Natural killer cell (primary cell): ENCODE results near the gene UCHL5. TPM values are rescaled to one million over a fixed set of nuclear protein-coding genes. Genes with fewer than 3 reads are reported as not detected.
A peak's percentile ranks its signal among the peaks of the same experiment; 100 is the strongest.

Experiments used
- ATAC-seq, 3 donors: fragments of 150-1000 bp in 2 of 3; fragments of 200-7000 bp in 1 of 3; cut with Tn5 transposase; 1 replicate in 1 of 3; 2 replicates in 2 of 3; pipeline ENCODE4 v1.10.0; 2021; ENCODE audit warnings: mild to moderate bottlenecking in 2 of 3, moderate library complexity in 2 of 3
- DNase-seq, 2 donors: peaks; one replicate each; pipeline versions ENCODE4 v3.0.0 to v3.0.0-alpha.2; 2013 to 2021; ENCODE audit warnings: mixed read lengths in 1 of 2
- H3K27ac ChIP-seq: one replicate; pipeline ENCODE4 v1.5.1; 2013; ENCODE audit warnings: mild to moderate bottlenecking, low read length
- H3K27me3 ChIP-seq: one replicate; pipeline ENCODE4 v1.6.1; 2013; ENCODE audit warnings: low read length; ENCODE audit not compliant: control insufficient read depth, insufficient read depth
- H3K36me3 ChIP-seq: one replicate; pipeline ENCODE4 v1.6.1; 2013; ENCODE audit warnings: low read length; ENCODE audit not compliant: control insufficient read depth, insufficient read depth
- H3K4me1 ChIP-seq: one replicate; pipeline ENCODE4 v1.6.1; 2013; ENCODE audit warnings: low read length; ENCODE audit not compliant: control insufficient read depth, insufficient read depth
- H3K4me3 ChIP-seq: one replicate; pipeline ENCODE4 v1.5.1; 2013; ENCODE audit warnings: low read length
- H3K9me3 ChIP-seq: one replicate; pipeline ENCODE4 v1.6.1; 2013; ENCODE audit warnings: low read length; ENCODE audit not compliant: control insufficient read depth, insufficient read depth
- H3K27ac Mint-ChIP-seq, 2 donors: one replicate each; pipeline ENCODE4 v1.8.0; 2022; ENCODE audit warnings: mild to moderate bottlenecking in 2 of 2, mixed read lengths in 2 of 2, moderate library complexity in 1 of 2
- H3K27me3 Mint-ChIP-seq, 2 donors: one replicate each; pipeline ENCODE4 v1.8.0; 2022; ENCODE audit warnings: low read depth in 2 of 2, mixed read lengths in 2 of 2
- H3K36me3 Mint-ChIP-seq: one replicate; pipeline ENCODE4 v1.8.0; 2022; ENCODE audit warnings: mixed read lengths
- H3K4me1 Mint-ChIP-seq, 2 donors: one replicate each; pipeline ENCODE4 v1.8.0; 2022; ENCODE audit warnings: mixed read lengths in 2 of 2
- H3K4me3 Mint-ChIP-seq: one replicate; pipeline ENCODE4 v1.8.0; 2022; ENCODE audit warnings: mild to moderate bottlenecking, moderate library complexity, mixed read lengths
- H3K9me3 Mint-ChIP-seq, 2 donors: one replicate each; pipeline ENCODE4 v1.8.0; 2022; ENCODE audit warnings: mixed read lengths in 2 of 2
- CTCF ChIP-seq: fragments of 200-600 bp; IDR thresholded peaks from one replicate; pipeline ENCODE4 v1.8.0; 2022; ENCODE audit warnings: antibody characterized with exemption
- WGBS: methylation state at CpG from one replicate; pipeline ENCODE4 v1.1.7; 2013; ENCODE audit warnings: missing lambda C conversion rate; ENCODE audit not compliant: insufficient coverage; 5-methylcytosine and 5-hydroxymethylcytosine counted together
- intact Hi-C: fragments of 100-400 bp; cut with micrococcal nuclease; formaldehyde crosslinking; loops from one replicate; pipeline ENCODE4 v1.14.2; 2022
- total RNA-seq, 4 donors: library from RNA; stranded (reverse); fragments of 120-200 nt in 1 of 4; gene quantifications; one replicate each; pipeline versions ENCODE4 v1.2.3 to v1.2.4, GENCODE V29; 2013 to 2022

The UCHL5 gene
- total RNA-seq, 3 donors from 2014 or later (not counting 1 experiment from before 2014, with no cell fraction given), result 44.3 to 53.9 (median 51.9) TPM

- peaks cover 8 to 32% of the 10 kb centered on the region in 2 donors for H3K4me1 Mint-ChIP-seq
- Histone ChIP-seq H3K27ac (no peak overlapping the region), H3K4me1 (no peaks in the 10 kb centered on the region), H3K9me3 (no peaks in the 10 kb centered on the region), H3K36me3 (peaks cover 12% of the 10 kb centered on the region), H3K4me3 (no peak overlapping the region), H3K27me3 (no peaks in the 10 kb centered on the region)
- intact Hi-C loops, result no loop called here
- ATAC-seq (no peak), DNase-seq (no peak)
- WGBS, result 78% methylated on average over 1 of the region's 1 CpG
- no peak overlapping the region for H3K4me3 Mint-ChIP-seq
- no peaks in the 10 kb centered on the region for H3K36me3 Mint-ChIP-seq
- no peaks in the 10 kb centered on the region for H3K27me3 Mint-ChIP-seq
- H3K27ac Mint-ChIP-seq, result peak overlapping the region in 1 of 2 donors; percentile 39
- H3K9me3 Mint-ChIP-seq, result no peaks in the 10 kb centered on the region
- TF ChIP-seq CTCF, result no peak
Observed at GRCh38 chr1:193030280-193030679, 28.9 kb downstream of the UCHL5 start.

DNA sequence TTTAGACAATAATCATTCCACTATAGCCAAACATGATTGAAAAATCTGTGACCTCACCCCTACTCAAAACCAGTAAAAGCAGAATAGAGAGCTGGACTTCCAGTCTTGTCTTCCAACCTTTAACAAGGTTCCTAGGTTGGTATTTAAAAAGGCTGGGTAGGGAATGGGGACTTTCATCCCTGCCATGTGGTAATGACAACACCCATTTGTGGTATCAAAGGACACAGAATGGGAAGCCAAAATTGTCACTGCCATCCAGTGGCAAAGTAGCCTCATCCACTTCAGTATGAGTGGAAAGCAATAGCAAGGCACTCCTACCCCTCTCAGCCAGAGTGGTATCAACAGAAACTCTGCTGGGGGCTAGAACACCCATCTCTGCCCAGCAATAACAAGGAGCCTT, 33.9 kb downstream of the UCHL5 start:
- Mint-ChIP-seq H3K4me1 (peaks cover 4 to 10% of the 10 kb centered on the region in 2 donors), H3K9me3 (no peaks in the 10 kb centered on the region), H3K27ac (peak overlapping the region; percentile 64), H3K36me3 (no peaks in the 10 kb centered on the region), H3K4me3 (no peak overlapping the region), H3K27me3 (no peaks in the 10 kb centered on the region)
- H3K9me3 ChIP-seq, result no peaks in the 10 kb centered on the region
- no peak overlapping the region for H3K4me3 ChIP-seq
- intact Hi-C loops, result no loop called here
- TF ChIP-seq CTCF, result no peak
- DNase-seq (no peak), ATAC-seq (no peak)
- no peaks in the 10 kb centered on the region for H3K27me3 ChIP-seq
- H3K4me1 ChIP-seq, result no peaks in the 10 kb centered on the region
- peaks cover 34% of the 10 kb centered on the region for H3K36me3 ChIP-seq
- no peak overlapping the region for H3K27ac ChIP-seq

GRCh38 chr1:193019442-193020026, 39.6 kb downstream of the UCHL5 start:
- Mint-ChIP-seq H3K27me3 (no peaks in the 10 kb centered on the region), H3K4me1 (no peaks in the 10 kb centered on the region), H3K27ac (no peak overlapping the region), H3K4me3 (no peak overlapping the region), H3K36me3 (no peaks in the 10 kb centered on the region), H3K9me3 (no peaks in the 10 kb centered on the region)
- Histone ChIP-seq H3K27me3 (no peaks in the 10 kb centered on the region), H3K9me3 (no peaks in the 10 kb centered on the region), H3K4me3 (no peak overlapping the region), H3K36me3 (peaks cover 29% of the 10 kb centered on the region), H3K4me1 (no peaks in the 10 kb centered on the region), H3K27ac (no peak overlapping the region)
- ATAC-seq (peak in 2 of 3 donors; percentile 60 to 68), DNase-seq (peak in 1 of 2 donors; percentile 66)
- intact Hi-C loops, result loop anchor here (1.0 kb wide), 2 partner anchors 214 to 545 kb away; no protein-coding TSS in a partner anchor
- peak; percentile 69 for TF ChIP-seq CTCF

DNA sequence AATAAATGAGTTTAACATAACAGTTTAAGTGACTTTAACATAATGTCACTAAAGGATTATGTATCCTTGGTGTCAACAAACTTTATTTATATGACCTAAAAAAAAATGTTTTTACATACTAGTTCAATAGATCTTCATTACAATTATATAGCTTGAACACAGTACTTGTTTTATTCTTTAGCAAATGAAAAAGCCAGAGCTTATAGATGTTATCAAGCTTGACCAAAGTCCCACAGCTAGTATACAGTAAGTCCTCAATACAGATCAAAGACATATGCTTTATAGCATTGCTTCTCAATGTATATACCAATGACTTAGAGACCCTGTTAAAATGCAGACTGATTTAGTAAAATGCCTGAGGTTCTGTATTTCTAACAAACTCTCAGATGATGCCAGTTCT, 42.4 kb downstream of the UCHL5 start:
- Mint-ChIP-seq H3K4me3 (no peak overlapping the region), H3K4me1 (no peaks in the 10 kb centered on the region), H3K36me3 (no peaks in the 10 kb centered on the region), H3K9me3 (no peaks in the 10 kb centered on the region), H3K27ac (no peak overlapping the region), H3K27me3 (no peaks in the 10 kb centered on the region)
- Histone ChIP-seq H3K9me3 (no peaks in the 10 kb centered on the region), H3K36me3 (peaks cover 21% of the 10 kb centered on the region), H3K27me3 (no peaks in the 10 kb centered on the region), H3K27ac (no peak overlapping the region), H3K4me3 (no peak overlapping the region), H3K4me1 (no peaks in the 10 kb centered on the region)
- DNase-seq (no peak), ATAC-seq (no peak)
- no peak for TF ChIP-seq CTCF
- intact Hi-C loops, result no loop called here
